BLaER1 (cell line): ENCODE measurements around the gene HOXC4.

ENCODE experiments used
- H3K27ac ChIP-seq: shearing (Covaris generic); formaldehyde crosslinking; 2 replicates; pipeline ENCODE4 v1.8.1; 2022
- H3K27me3 ChIP-seq: shearing (Covaris generic); formaldehyde crosslinking; 2 replicates; pipeline ENCODE4 v1.8.1; 2022
- H3K36me3 ChIP-seq: shearing (Covaris generic); formaldehyde crosslinking; 2 replicates; pipeline ENCODE4 v1.8.1; 2022
- H3K4me1 ChIP-seq: shearing (Covaris generic); formaldehyde crosslinking; 2 replicates; pipeline ENCODE4 v1.8.1; 2022
- H3K4me2 ChIP-seq: shearing (Covaris generic); formaldehyde crosslinking; 2 replicates; pipeline ENCODE4 v1.8.1; 2022
- H3K4me3 ChIP-seq: shearing (Covaris generic); formaldehyde crosslinking; 2 replicates; pipeline ENCODE4 v1.8.1; 2022
- H3K9ac ChIP-seq: shearing (Covaris generic); formaldehyde crosslinking; 2 replicates; pipeline ENCODE4 v1.8.1; 2022
- H3K9me3 ChIP-seq: shearing (Covaris generic); formaldehyde crosslinking; 2 replicates; pipeline ENCODE4 v1.8.1; 2022
- H4K20me1 ChIP-seq: shearing (Covaris generic); formaldehyde crosslinking; 2 replicates; pipeline ENCODE4 v1.8.1; 2022
- Cebpa-rat ChIP-seq: shearing (Covaris generic); IDR thresholded peaks from 2 replicates; pipeline ENCODE4 v1.8.1; 2022

Gene HOXC4

DNA sequence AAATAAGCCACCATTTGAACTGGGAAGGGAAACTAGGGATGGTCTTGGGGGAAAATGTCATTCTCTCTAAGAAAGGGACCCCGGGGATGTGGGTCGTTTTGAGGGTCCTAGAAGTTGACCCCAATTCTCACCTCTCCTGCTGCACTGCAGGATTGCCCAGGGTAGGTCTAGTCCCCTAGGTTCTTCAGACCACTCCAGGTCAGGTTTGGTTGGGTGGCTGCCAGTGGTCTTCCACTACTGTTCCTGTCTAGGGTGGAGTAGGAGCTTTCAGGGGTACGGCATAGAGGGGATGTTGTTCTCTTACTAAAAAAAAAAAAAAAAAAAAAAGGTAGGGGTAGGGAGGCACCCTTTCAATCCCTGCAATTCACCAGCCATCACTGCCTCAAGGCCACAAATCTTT, 37.6 kb upstream of the HOXC4 start:
- peaks cover 92% of the 10 kb centered on the region for H4K20me1 ChIP-seq
- H3K4me3 ChIP-seq: no peak overlapping the region
- H3K9ac ChIP-seq: no peak overlapping the region
- H3K27me3 ChIP-seq: peaks cover 100% of the 10 kb centered on the region
- H3K4me1 ChIP-seq: no peaks in the 10 kb centered on the region
- H3K27ac ChIP-seq: no peak overlapping the region
- H3K9me3 ChIP-seq: no peaks in the 10 kb centered on the region
- H3K4me2 ChIP-seq: no peak overlapping the region
- H3K36me3 ChIP-seq: no peaks in the 10 kb centered on the region
- TF ChIP-seq Cebpa-rat: no peak

DNA sequence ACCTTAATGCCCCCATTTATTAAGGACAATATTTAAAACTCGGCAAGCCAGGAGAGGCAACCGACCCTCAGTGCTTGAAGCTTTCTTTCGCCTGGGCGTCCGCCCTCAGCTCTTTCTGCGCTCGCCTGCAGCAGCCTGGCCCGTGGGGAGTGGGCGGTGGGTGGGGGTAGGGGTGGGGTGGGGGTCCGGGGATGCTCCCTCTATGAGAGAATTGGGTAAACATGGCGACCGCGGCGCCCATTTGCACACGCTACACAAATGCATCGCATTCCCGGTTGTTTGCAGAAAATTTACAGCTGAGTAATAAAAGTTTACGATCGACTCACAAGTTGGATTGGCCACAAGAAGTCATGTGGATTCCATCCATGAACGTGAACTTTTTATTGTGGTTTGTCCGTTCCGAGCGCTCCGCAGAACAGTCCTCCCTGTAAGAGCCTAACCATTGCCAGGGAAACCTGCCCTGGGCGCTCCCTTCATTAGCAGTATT, 37.1 kb upstream of the HOXC4 start:
- peaks cover 100% of the 10 kb centered on the region for H3K27me3 ChIP-seq
- H3K27ac ChIP-seq: no peak overlapping the region
- peaks cover 92% of the 10 kb centered on the region for H4K20me1 ChIP-seq
- no peak overlapping the region for H3K4me3 ChIP-seq
- no peak overlapping the region for H3K4me2 ChIP-seq
- no peaks in the 10 kb centered on the region for H3K4me1 ChIP-seq
- no peaks in the 10 kb centered on the region for H3K36me3 ChIP-seq
- no peak for TF ChIP-seq Cebpa-rat
- no peaks in the 10 kb centered on the region for H3K9me3 ChIP-seq
- H3K9ac ChIP-seq: no peak overlapping the region

DNA sequence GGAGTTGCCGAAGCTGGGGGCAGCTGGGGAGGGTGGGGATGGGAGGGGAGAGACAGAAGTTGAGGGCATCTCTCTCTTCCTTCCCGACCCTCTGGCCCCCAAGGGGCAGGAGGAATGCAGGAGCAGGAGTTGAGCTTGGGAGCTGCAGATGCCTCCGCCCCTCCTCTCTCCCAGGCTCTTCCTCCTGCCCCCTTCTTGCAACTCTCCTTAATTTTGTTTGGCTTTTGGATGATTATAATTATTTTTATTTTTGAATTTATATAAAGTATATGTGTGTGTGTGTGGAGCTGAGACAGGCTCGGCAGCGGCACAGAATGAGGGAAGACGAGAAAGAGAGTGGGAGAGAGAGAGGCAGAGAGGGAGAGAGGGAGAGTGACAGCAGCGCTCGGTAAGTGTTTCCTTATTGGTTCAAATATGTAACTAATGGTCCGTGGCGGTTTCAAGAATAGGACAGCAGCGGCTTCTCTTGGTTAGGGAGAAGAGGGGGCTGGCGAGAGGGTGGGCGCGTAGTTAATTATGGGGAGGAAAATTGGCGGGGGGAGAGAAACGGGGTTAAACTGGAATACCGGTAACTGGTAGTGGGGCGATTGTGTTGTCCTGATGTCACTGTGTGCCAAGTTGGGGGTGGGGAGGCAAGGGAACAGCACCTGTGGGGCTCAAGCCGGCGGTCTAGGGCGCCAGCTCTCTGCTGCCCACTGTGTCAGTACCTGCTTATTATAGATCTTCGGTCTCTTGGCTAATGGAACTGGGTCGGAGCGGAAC, 36.4 kb upstream of the HOXC4 start:
- Histone ChIP-seq H3K4me3 (no peak overlapping the region), H4K20me1 (peaks cover 93% of the 10 kb centered on the region), H3K27me3 (peaks cover 100% of the 10 kb centered on the region), H3K4me1 (no peaks in the 10 kb centered on the region), H3K9ac (no peak overlapping the region), H3K27ac (no peak overlapping the region), H3K4me2 (no peak overlapping the region), H3K9me3 (no peaks in the 10 kb centered on the region), H3K36me3 (no peaks in the 10 kb centered on the region)
- no peak for TF ChIP-seq Cebpa-rat

DNA sequence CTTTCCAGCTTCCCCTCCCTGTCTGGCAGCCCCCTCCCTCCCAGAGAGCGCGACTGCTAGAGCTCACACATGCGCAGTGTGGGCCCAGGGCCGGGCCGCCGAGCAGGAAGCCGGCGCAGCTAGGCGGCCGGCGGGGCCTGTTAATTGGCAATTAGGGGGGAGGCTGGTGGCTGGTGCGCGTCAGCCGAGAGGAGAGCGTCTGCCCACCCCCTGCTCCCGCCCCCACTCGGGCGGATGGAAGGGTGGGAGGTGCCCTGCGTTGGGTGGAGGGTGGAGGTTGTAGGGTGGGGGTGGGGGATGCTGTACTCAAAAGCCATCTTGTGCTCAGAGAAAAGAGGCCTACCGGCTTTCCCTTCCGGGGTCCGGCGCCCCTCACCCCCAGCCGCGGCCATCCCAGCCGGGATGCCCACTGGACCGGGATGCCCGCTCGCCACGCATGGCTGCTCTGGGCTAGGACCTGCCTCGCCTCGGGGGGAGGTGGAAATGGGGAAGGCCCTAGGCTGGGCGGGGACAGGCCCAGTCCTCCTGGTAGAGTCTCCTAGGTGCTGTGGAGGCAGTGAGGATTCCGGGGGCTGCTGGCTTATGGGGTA, 35.7 kb upstream of the HOXC4 start:
- Histone ChIP-seq H3K9ac (no peak overlapping the region), H3K9me3 (no peaks in the 10 kb centered on the region), H3K4me3 (no peak overlapping the region), H3K27me3 (peaks cover 100% of the 10 kb centered on the region), H3K27ac (no peak overlapping the region), H3K4me1 (no peaks in the 10 kb centered on the region), H3K36me3 (no peaks in the 10 kb centered on the region), H3K4me2 (no peak overlapping the region), H4K20me1 (peaks cover 93% of the 10 kb centered on the region)
- TF ChIP-seq Cebpa-rat: no peak

DNA sequence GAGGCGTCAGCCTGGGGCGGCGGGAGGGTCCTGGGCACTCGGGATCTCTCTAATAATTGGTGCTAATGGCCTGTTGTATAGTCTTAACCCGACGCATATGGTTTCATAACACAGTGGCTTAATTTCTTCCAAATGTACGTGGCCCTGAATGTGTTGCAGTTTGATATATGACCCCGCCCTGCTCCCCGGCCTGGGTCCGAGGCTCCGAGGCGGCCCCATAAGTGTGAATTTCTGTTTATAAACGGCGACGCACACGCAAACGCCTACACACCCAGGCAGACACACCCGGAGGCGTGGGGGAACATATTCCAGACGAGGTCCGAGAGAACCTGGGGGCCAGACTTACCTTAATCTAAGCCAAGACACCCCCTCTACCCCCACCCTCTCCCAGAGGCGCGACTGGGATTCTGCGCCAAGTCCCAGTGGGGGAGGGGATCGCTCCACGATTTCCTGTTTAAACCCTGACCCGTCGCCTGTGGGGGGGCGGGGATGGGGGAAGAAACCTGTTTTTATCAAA, 35.1 kb upstream of the HOXC4 start:
- Histone ChIP-seq H3K4me2 (no peak overlapping the region), H3K27ac (no peak overlapping the region), H3K36me3 (no peaks in the 10 kb centered on the region), H3K9me3 (no peaks in the 10 kb centered on the region), H4K20me1 (peaks cover 93% of the 10 kb centered on the region), H3K4me1 (no peaks in the 10 kb centered on the region), H3K27me3 (peaks cover 100% of the 10 kb centered on the region), H3K4me3 (no peak overlapping the region), H3K9ac (no peak overlapping the region)
- TF ChIP-seq Cebpa-rat: no peak

DNA sequence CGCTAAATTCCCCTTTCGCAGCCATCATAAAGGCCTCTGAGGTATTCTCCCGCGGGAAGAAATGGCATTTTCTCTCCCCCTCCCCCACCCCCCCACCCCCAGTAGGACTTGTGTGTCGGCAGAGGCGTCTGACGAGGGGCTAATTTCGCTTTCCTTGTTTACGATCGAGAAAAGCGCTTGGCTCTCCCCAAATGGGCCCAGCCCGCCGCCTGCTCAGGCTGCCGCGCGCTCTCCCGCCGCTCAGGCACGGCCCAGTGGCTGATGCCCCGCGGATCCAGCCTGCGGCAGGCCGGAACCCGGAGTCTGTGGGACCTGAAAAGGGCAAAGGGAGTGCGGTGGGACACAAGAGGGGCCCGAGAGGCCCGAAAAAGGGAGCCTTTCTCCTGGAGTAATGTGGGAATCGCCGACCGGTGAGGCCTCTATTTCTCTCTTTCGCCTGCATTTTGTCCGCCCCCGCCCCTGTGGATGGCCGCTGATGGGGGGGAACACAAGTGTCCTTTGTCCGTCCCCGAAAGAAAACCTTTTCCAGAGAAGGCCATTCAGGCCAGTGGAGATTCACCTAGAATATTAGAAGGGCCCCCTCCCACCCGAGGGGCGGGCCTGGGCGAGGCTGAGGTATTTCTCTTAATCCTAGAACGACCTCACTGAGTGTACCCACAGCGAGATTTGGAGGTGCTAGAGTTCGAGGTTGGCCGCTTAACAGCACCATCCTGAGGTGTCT, 34.4 kb upstream of the HOXC4 start:
- peaks cover 100% of the 10 kb centered on the region for H3K27me3 ChIP-seq

DNA sequence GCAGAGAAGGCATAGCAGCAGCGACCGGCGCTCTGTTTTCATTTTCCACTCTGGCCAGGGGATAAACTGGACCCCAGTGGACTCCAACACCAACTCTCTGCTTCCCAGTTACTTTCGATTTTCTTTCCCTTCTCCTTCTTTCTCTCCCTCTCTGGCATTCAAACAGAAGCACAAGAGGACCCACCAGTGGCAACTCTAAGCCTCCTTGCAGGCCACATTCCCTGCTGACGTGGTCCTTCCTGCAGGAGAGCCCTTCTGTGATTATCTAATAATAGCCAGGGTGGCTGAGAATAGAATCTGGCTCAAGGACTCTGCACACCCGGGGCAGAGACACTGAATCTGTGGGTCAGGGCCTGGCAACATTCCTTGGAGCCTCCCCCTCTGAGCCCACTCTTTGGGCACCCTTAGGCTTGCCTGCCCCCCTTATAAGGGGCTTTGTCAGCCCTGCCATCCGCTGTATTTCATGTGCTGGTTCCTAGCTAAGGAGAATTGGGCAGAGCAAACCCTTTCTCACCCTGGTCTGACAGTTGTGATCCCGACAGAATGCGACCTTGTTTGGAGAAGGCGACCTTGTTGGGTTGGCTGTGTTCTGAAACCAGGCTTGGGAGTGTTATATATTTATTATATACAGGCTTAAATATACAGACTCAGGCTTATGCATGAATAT, 33.6 kb upstream of the HOXC4 start:
- Histone ChIP-seq H3K36me3 (no peaks in the 10 kb centered on the region), H3K9ac (no peak overlapping the region), H3K9me3 (no peaks in the 10 kb centered on the region), H3K4me2 (no peak overlapping the region), H3K4me3 (no peak overlapping the region), H3K27ac (no peak overlapping the region), H3K27me3 (peaks cover 100% of the 10 kb centered on the region), H3K4me1 (no peaks in the 10 kb centered on the region), H4K20me1 (peaks cover 94% of the 10 kb centered on the region)
- TF ChIP-seq Cebpa-rat: no peak

More for the DNA sequence above, 34.4 kb upstream of the HOXC4 start:
- Histone ChIP-seq H4K20me1 (peaks cover 94% of the 10 kb centered on the region), H3K9me3 (no peaks in the 10 kb centered on the region), H3K4me1 (no peaks in the 10 kb centered on the region), H3K36me3 (no peaks in the 10 kb centered on the region), H3K27ac (no peak overlapping the region), H3K4me2 (no peak overlapping the region), H3K9ac (no peak overlapping the region), H3K4me3 (no peak overlapping the region)
- no peak for TF ChIP-seq Cebpa-rat

DNA sequence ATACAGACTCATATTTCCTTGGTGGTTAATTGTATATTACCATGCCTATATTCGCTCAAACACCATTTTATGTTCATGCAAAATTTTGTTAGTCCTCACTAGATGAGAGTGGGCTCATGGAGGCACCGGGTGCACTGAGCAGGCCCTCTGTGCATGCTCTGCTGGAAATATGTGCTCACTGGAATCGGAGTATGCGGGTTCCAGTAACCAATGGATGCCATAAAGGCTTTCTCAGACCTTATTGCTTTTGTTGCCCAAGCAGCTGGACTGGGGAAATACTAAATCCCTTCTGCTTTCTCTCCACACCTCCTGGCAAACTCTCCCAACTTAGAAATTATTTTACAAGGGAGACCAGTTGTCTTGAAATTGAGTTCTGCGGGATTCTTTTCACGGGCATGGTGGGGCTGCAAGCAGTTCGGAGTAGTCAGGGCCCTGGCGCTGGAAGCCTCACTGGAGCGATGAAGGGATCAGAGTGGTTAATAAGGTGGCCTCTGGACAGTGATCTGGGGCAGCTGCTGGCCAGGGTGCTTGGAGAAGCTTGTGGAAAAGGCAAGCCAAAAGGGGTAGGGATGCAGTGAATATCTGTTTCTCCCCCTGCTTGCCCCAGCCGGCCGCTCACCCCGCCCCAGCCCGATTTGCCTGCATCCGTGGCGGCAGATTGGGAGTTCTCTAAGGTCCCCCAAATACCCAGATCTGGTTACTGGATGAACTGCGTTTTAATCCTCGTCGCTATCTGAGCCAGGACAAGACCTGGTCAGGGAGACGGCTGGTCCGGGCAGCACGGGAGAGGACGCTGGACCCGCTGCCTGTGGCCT, 32.8 kb upstream of the HOXC4 start:
- Histone ChIP-seq H4K20me1 (peaks cover 94% of the 10 kb centered on the region), H3K4me1 (no peaks in the 10 kb centered on the region), H3K4me2 (no peak overlapping the region), H3K9ac (no peak overlapping the region), H3K4me3 (no peak overlapping the region), H3K27ac (no peak overlapping the region), H3K27me3 (peaks cover 100% of the 10 kb centered on the region), H3K36me3 (no peaks in the 10 kb centered on the region), H3K9me3 (no peaks in the 10 kb centered on the region)
- TF ChIP-seq Cebpa-rat: no peak
